ENCODE data around the gene LAMTOR1.

- TF ChIP-seq CTCF (IDR thresholded peaks at IDR 0.05) (no peak), POLR2A (IDR thresholded peaks at IDR 0.05) (no peak)
Observed at GRCh38 chr11:72111300-72112142, 8.4 kb upstream of the LAMTOR1 start.

Data from body of pancreas (tissue), 4 donors.